GM12878 (cell line): Measurements from ENCODE around the gene SERBP1. TPM values are rescaled to one million over a fixed set of nuclear protein-coding genes. Genes with fewer than 3 reads are reported as not detected.

Source experiments
- ATAC-seq: fragments of 200-7000 bp; cut with Tn5 transposase; 3 replicates; pipeline ENCODE4 v1.9.1; 2020; ENCODE audit warnings: mild to moderate bottlenecking, moderate library complexity
- BruUV-seq: library from RNA; stranded (reverse); fragments of 400-500 nt; replicated peaks from 2 replicates; lab custom pipeline; 2021; lab: Mats Ljungman, UMichigan
- CTCF ChIA-PET: fragments of 300-600 bp; sonication (Branson Sonifier 250); formaldehyde crosslinking; extraction: SDS; loops from one replicate; lab custom pipeline; 2021; ENCODE audit warnings: inconsistent platforms; lab: Yijun Ruan, JAX
- POLR2A ChIA-PET: fragments of 350-600 bp; formaldehyde crosslinking; extraction: SDS; loops from one replicate; lab custom pipeline; 2021; ENCODE audit warnings: inconsistent platforms; lab: Charles Lee
- RAD21 ChIA-PET: fragments of 300-600 bp; sonication (Branson Sonifier 250); formaldehyde crosslinking; loops from one replicate; lab custom pipeline; 2023; ENCODE audit warnings: antibody characterized with exemption; ENCODE audit not compliant: unreplicated experiment; lab: Charles Lee
- SMC1A ChIA-PET: fragments of 300-600 bp; sonication (Branson Sonifier 250); formaldehyde crosslinking; loops from one replicate; lab custom pipeline; 2023; ENCODE audit not compliant: unreplicated experiment, uncharacterized antibody; lab: Charles Lee
- DNase-seq: peaks from one replicate; pipeline ENCODE4 v3.0.0-alpha.2; 2011; ENCODE audit warnings: low read depth, low spot score
- FAIRE-seq: peaks from 3 replicates; lab custom pipeline; 2011; peaks lifted over from hg19 to GRCh38; lab: Jason Lieb, UNC
- H2AFZ ChIP-seq: 2 replicates; pipeline ENCODE4 v1.6.0; 2011; ENCODE audit warnings: low read depth, low read length, control low read depth; ENCODE audit not compliant: control insufficient read depth
- H3K27ac ChIP-seq: 2 replicates; pipeline ENCODE4 v1.5.1; 2011; ENCODE audit warnings: control low read depth; ENCODE audit not compliant: control insufficient read depth, insufficient read depth
- H3K27me3 ChIP-seq, 2 experiments: replicated peaks in 1 of 2; 2 replicates each; pipeline versions ENCODE4 v1.6.0 to v1.6.1; 2011; ENCODE audit warnings: low read length in 1 of 2; ENCODE audit not compliant: control insufficient read depth in 2 of 2, insufficient read depth in 2 of 2
- H3K36me3 ChIP-seq, 2 experiments: 2 replicates each; pipeline ENCODE4 v1.5.1; 2011; ENCODE audit warnings: low read length in 1 of 2; ENCODE audit not compliant: control insufficient read depth in 2 of 2, insufficient read depth in 2 of 2
- H3K4me1 ChIP-seq: 2 replicates; pipeline ENCODE4 v1.6.1; 2011; ENCODE audit warnings: mild to moderate bottlenecking, low read length, moderate library complexity, mixed read lengths; ENCODE audit not compliant: control insufficient read depth, insufficient read depth
- H3K4me2 ChIP-seq: 2 replicates; pipeline ENCODE4 v1.6.0; 2011; ENCODE audit warnings: control low read depth; ENCODE audit not compliant: control insufficient read depth, insufficient read depth
- H3K4me3 ChIP-seq: fragments of 200-600 bp; sonication (generic); 2 replicates; pipeline ENCODE4 v1.5.1; 2016
- H3K79me2 ChIP-seq: 2 replicates; pipeline ENCODE4 v1.6.0; 2011; ENCODE audit warnings: low read length; ENCODE audit not compliant: control insufficient read depth, insufficient read depth
- H3K9ac ChIP-seq: 2 replicates; pipeline ENCODE4 v1.8.0; 2011; ENCODE audit warnings: low read length, control low read depth, mixed read lengths; ENCODE audit not compliant: control insufficient read depth, insufficient read depth
- H3K9me3 ChIP-seq: replicated peaks from 3 replicates; pipeline ENCODE4 v1.5.1; 2011; ENCODE audit warnings: mild to moderate bottlenecking, low read length; ENCODE audit not compliant: control insufficient read depth, insufficient read depth
- H4K20me1 ChIP-seq: 2 replicates; pipeline ENCODE4 v1.6.0; 2011; ENCODE audit not compliant: control insufficient read depth, insufficient read depth
- ATF2 ChIP-seq: IDR thresholded peaks from 2 replicates; pipeline ENCODE4 v1.6.1; 2012; ENCODE audit warnings: low read length, inconsistent platforms
- BACH1 ChIP-seq: fragments of 450-650 bp; IDR thresholded peaks from 2 replicates; pipeline ENCODE4 v1.6.1; 2017; ENCODE audit warnings: mild to moderate bottlenecking, borderline replicate concordance
- BCL11A ChIP-seq: IDR thresholded peaks from 2 replicates; pipeline ENCODE4 v1.6.1; 2011; ENCODE audit warnings: low read depth, low read length
- CBFB ChIP-seq: IDR thresholded peaks from 2 replicates; pipeline ENCODE4 v1.6.1; 2016; ENCODE audit warnings: antibody characterized with exemption, low read depth
- CBX3 ChIP-seq: fragments of 200-600 bp; sonication (generic); IDR thresholded peaks from 2 replicates; pipeline ENCODE4 v1.6.1; 2016; ENCODE audit warnings: low read depth, borderline replicate concordance
- ELK1 ChIP-seq: IDR thresholded peaks from 2 replicates; pipeline ENCODE4 v1.6.1; 2012; ENCODE audit warnings: low read depth, low read length, improper control_type of control experiment
- FOXK2 ChIP-seq: fragments of 450-650 bp; IDR thresholded peaks from 2 replicates; pipeline ENCODE4 v1.6.1; 2017; ENCODE audit warnings: mild to moderate bottlenecking, moderate library complexity
- HDAC6 ChIP-seq: fragments of 200-600 bp; sonication (generic); IDR thresholded peaks from one replicate; pipeline ENCODE4 v1.8.0; 2017; ENCODE audit warnings: antibody characterized with exemption; ENCODE audit not compliant: unreplicated experiment
- KLF5 ChIP-seq: fragments of 450-650 bp; IDR thresholded peaks from 2 replicates; pipeline ENCODE4 v1.6.1; 2014; ENCODE audit warnings: mild to moderate bottlenecking; ENCODE audit not compliant: partially characterized antibody
- MAX ChIP-seq: IDR thresholded peaks from 2 replicates; pipeline ENCODE4 v1.6.1; 2012; ENCODE audit warnings: low read depth, low read length, improper control_type of control experiment
- RB1 ChIP-seq: fragments of 450-650 bp; formaldehyde crosslinking; IDR thresholded peaks from 2 replicates; pipeline ENCODE4 v1.6.1; 2017; ENCODE audit warnings: mild to moderate bottlenecking, borderline replicate concordance
- RELA ChIP-seq: fragments of 450-650 bp; IDR thresholded peaks from 2 replicates; pipeline ENCODE4 v1.8.0; 2014; ENCODE audit warnings: borderline replicate concordance; ENCODE audit not compliant: partially characterized antibody
- SMAD1 ChIP-seq: fragments of 450-650 bp; IDR thresholded peaks from 2 replicates; pipeline ENCODE4 v1.6.1; 2018; ENCODE audit warnings: mild to moderate bottlenecking, low read depth; ENCODE audit not compliant: partially characterized antibody
- WRNIP1 ChIP-seq: IDR thresholded peaks from 2 replicates; pipeline ENCODE4 v1.6.1; 2011; ENCODE audit warnings: low read depth, low read length, improper control_type of control experiment, borderline replicate concordance
- ZNF207 ChIP-seq: fragments of 450-650 bp; IDR thresholded peaks from 2 replicates; pipeline ENCODE4 v1.6.1; 2014; ENCODE audit warnings: antibody characterized with exemption, mild to moderate bottlenecking, borderline replicate concordance
- ZNF24 ChIP-seq: fragments of 450-650 bp; IDR thresholded peaks from 2 replicates; pipeline ENCODE4 v1.6.1; 2017; ENCODE audit warnings: antibody characterized with exemption, mild to moderate bottlenecking
- WGBS: methylation state at CpG from one replicate; pipeline ENCODE4 v1.1.6; 2016; ENCODE audit warnings: low lambda C conversion rate; ENCODE audit not compliant: insufficient replicate concordance, insufficient coverage; ENCODE audit errors: missing lambda C conversion rate; 5-methylcytosine and 5-hydroxymethylcytosine counted together
- in situ Hi-C: fragments of 300-500 bp; cut with MboI; formaldehyde crosslinking; loops from 9 replicates; pipeline ENCODE4 v1.14.3; 2018; ENCODE audit warnings: mixed read lengths
- intact Hi-C: fragments of 100-400 bp; cut with micrococcal nuclease; formaldehyde crosslinking; loops from one replicate; pipeline ENCODE4 v1.14.2; 2022; ENCODE audit not compliant: unreplicated experiment
- polyA plus RNA-seq, 11 experiments: library from polyadenylated mRNA; depleted of rRNA in 4 of 11; unstranded in 6 of 11; stranded (reverse) in 5 of 11; fragments of >200 nt; fragmentation: Nextera tagmentation in 4 of 11; fragmentation: Illumina TruSeq in 1 of 11; extraction: Ambion mirVana in 4 of 11; extraction: Trizol in 1 of 11; gene quantifications; 1 replicate in 1 of 11; 2 replicates in 10 of 11; pipeline versions ENCODE4 v1.2.1 to v1.2.3, GENCODE V29; 2011 to 2016; ENCODE audit warnings: inconsistent platforms in 2 of 11, missing spikeins in 2 of 11, low read depth in 1 of 11
- total RNA-seq, 4 experiments: library from RNA; depleted of rRNA in 3 of 4; stranded (reverse); fragments of >200 nt in 3 of 4; fragmentation: Illumina TruSeq in 1 of 4; extraction: Trizol in 1 of 4; gene quantifications; 2 replicates each; pipeline versions ENCODE4 v1.2.1 to v1.2.3, GENCODE V29; 2013 to 2021

SERBP1 gene
- total and polyA plus RNA-seq, 10 of the 15 experiments (the other 5 are each of a cell fraction or from before 2014, with no cell fraction given), result 76.7 to 509 (median 384) TPM

GRCh38 chr1:67441183-67441582 is 11.0 kb upstream of the SERBP1 start:
- WGBS, result 42% methylated on average over 3 of the region's 3 CpGs
- TF ChIP-seq RELA, result no peak
- peak; percentile 84 for TF ChIP-seq SMAD1
- no peak for TF ChIP-seq ZNF207
- Histone ChIP-seq H3K79me2 (no peaks in the 10 kb centered on the region), H3K36me3 (no peaks in the 10 kb centered on the region), H3K27me3 (no peaks in the 10 kb centered on the region), H3K9ac (0 out of 2 replicates have a peak overlapping the region, but pooled peaks have one; percentile 27), H4K20me1 (no peaks in the 10 kb centered on the region), H3K4me1 (peaks cover 6% of the 10 kb centered on the region; the same call in 1 of the 2 replicates), H2AFZ (peak overlapping the region; percentile 58), H3K27ac (no peak overlapping the region), H3K9me3 (no peaks in the 10 kb centered on the region), H3K4me2 (no peak overlapping the region), H3K4me3 (no peak overlapping the region)
- in situ Hi-C loops, result no loop called here
- RAD21 ChIA-PET, result no interaction called here
- SMC1A ChIA-PET, result interaction anchor here (0.6 to 1.1 kb wide), 4 partner anchors 13 to 44 kb away, joined by 3 read pairs; no protein-coding TSS in a partner anchor
- intact Hi-C loops, result no loop called here
- DNase-seq, result no peak
- POLR2A ChIA-PET, result interaction anchor here (0.6 to 0.9 kb wide), 2 partner anchors 48 to 116 kb away, joined by 3 read pairs; no protein-coding TSS in a partner anchor
- peak; percentile 24; the same call in 1 of the 3 replicates for ATAC-seq
- CTCF ChIA-PET, result interaction anchor here (0.7 to 1.6 kb wide), 2 partner anchors 10 to 230 kb away, joined by 4 read pairs; no protein-coding TSS in a partner anchor
- no peak for FAIRE-seq
- BruUV-seq, result no TSS peak

- WGBS, result 66% methylated on average over 3 of the region's 3 CpGs
- BruUV-seq, result no TSS peak
- Histone ChIP-seq H3K36me3 (no peaks in the 10 kb centered on the region), H3K27ac (no peak overlapping the region), H3K9me3 (no peaks in the 10 kb centered on the region), H4K20me1 (no peaks in the 10 kb centered on the region), H3K27me3 (no peaks in the 10 kb centered on the region), H2AFZ (no peak overlapping the region), H3K4me2 (no peak overlapping the region), H3K4me1 (peaks cover 6% of the 10 kb centered on the region; the same call in 1 of the 2 replicates), H3K4me3 (no peak overlapping the region), H3K9ac (no peak overlapping the region), H3K79me2 (no peaks in the 10 kb centered on the region)
- intact Hi-C loops, result no loop called here
- ATAC-seq, result no peak
- ChIA-PET SMC1A (interaction anchor here (1.0 to 1.4 kb wide), 3 partner anchors 9 to 24 kb away, joined by 3 read pairs; no protein-coding TSS in a partner anchor), POLR2A (no interaction called here), RAD21 (no interaction called here), CTCF (interaction anchor here (0.7 to 1.7 kb wide), 2 partner anchors 226 to 229 kb away, joined by 4 to 6 read pairs; no protein-coding TSS in a partner anchor)
- FAIRE-seq, result no peak
- in situ Hi-C loops, result no loop called here
- DNase-seq, result no peak
- TF ChIP-seq BACH1 (no peak), MAX (no peak), HDAC6 (no peak), ELK1 (no peak), BCL11A (no peak), ATF2 (no peak), ZNF24 (no peak), CBFB (no peak), KLF5 (no peak), CBX3 (no peak), FOXK2 (no peak), WRNIP1 (no peak), RB1 (no peak)
These were observed 10.1 kb upstream of the SERBP1 start for GRCh38 chr1:67440339-67440738.
